SK-N-MC (cell line): ENCODE results near the gene UMAD1.

ENCODE experiments used
- EZH2 ChIP-seq: fragments of 200-600 bp; sonication (generic); IDR thresholded peaks from one replicate; pipeline ENCODE4 v1.6.1; 2017; ENCODE audit warnings: antibody characterized with exemption
- FOXP2 ChIP-seq: optimal IDR thresholded peaks from 2 replicates; pipeline ENCODE3; 2011; ENCODE audit warnings: mild to moderate bottlenecking, moderate library complexity; ENCODE audit not compliant: insufficient read depth; ENCODE audit errors: extremely low read length, control extremely low read depth

GRCh38 chr7:7799138-7799537 lies 158.6 kb downstream of the UMAD1 start:
- no peak for TF ChIP-seq FOXP2
- TF ChIP-seq EZH2: no peak
